NB4 (cell line): ENCODE measurements around the gene EXD3.

Experiments
- POLR2A ChIP-seq: IDR thresholded peaks from 2 replicates; pipeline ENCODE4 v1.6.1; 2011; ENCODE audit warnings: mild to moderate bottlenecking; ENCODE audit not compliant: insufficient read length; ENCODE audit errors: extremely low read depth
- TF ChIP-seq, protein P1 (sequence below): IDR thresholded peaks from one replicate; pipeline ENCODE4 v1.5.1; 2012; ENCODE audit warnings: low read depth, low read length
- TF ChIP-seq, protein P2 (sequence below): IDR thresholded peaks from 2 replicates; pipeline ENCODE4 v1.6.1; 2011; ENCODE audit warnings: low read depth, low read length

DNA sequence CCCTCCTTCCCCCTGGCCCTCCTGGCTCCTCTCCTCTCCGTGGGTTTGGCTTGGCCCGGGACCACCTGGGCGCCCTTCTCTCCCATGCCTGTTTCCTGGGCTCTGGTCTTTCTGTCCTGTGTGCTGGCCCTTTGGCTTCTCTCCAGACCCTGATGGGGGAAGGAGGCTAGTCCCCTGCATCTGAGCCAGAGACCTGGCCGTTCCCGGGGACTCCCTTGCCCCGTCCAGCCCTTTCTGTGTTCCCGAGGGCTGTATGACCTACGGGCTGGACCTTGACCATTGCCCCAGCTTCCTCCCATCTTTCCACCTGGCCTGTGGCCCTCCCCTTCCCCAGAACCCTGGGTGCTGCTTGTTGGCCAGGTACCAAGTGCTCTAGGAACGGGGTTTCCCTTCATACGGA, 159.5 kb downstream of the EXD3 start:
- TF ChIP-seq, protein P1, sequence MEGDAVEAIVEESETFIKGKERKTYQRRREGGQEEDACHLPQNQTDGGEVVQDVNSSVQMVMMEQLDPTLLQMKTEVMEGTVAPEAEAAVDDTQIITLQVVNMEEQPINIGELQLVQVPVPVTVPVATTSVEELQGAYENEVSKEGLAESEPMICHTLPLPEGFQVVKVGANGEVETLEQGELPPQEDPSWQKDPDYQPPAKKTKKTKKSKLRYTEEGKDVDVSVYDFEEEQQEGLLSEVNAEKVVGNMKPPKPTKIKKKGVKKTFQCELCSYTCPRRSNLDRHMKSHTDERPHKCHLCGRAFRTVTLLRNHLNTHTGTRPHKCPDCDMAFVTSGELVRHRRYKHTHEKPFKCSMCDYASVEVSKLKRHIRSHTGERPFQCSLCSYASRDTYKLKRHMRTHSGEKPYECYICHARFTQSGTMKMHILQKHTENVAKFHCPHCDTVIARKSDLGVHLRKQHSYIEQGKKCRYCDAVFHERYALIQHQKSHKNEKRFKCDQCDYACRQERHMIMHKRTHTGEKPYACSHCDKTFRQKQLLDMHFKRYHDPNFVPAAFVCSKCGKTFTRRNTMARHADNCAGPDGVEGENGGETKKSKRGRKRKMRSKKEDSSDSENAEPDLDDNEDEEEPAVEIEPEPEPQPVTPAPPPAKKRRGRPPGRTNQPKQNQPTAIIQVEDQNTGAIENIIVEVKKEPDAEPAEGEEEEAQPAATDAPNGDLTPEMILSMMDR = no peak
- no peak for TF ChIP-seq POLR2A
- TF ChIP-seq, protein P2, sequence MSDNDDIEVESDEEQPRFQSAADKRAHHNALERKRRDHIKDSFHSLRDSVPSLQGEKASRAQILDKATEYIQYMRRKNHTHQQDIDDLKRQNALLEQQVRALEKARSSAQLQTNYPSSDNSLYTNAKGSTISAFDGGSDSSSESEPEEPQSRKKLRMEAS = no peak
